Fibroblast of skin of left quadriceps (primary cell): Measurements from ENCODE around the gene DNMT3B.
"Not testable (repeated sequence)": the region's sequence is repeated elsewhere in the genome, so short reads cannot be mapped to it uniquely, and the experiment has no call there.

Experiments
- DNase-seq, 2 experiments: peaks; one replicate each; pipeline ENCODE4 v3.0.0-alpha.2; 2013; ENCODE audit warnings: low read depth in 2 of 2

Gene DNMT3B

DNA sequence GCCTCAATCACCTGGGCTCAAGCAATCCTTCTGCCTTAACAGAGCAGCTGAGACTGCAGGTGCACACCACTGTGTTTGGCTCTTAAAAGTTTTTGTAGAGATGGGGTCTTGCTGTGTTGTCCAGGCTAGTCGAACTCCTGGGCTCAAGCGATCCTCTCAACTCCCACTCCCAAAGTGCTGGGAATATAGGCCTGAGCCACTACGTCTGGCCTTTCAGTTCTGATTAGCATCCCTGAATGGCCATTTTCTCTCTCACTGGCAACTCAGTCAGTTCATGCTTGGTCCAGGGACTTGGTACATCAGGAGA, 28.5 kb downstream of the DNMT3B start:
- no peak for DNase-seq

DNA sequence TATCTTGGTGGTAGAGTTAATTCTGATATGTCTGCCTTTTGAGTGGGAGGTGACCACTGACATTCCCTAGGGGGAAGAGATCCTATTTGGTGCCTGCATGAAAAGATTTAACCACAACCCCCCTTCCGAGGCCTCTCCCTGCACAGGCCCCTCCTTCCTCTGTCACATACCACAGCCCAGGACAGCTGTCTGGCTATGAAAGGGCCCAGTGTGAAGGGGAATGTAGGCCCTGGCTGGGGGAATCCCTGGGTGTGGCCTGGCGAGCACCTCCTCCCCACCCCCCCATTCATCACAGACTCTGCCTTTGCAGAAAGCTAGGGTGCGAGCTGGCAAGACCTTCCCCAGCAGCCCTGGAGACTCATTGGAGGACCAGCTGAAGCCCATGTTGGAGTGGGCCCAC, 30.1 kb downstream of the DNMT3B start:
- DNase-seq = peak; percentile 5 to 7

DNA sequence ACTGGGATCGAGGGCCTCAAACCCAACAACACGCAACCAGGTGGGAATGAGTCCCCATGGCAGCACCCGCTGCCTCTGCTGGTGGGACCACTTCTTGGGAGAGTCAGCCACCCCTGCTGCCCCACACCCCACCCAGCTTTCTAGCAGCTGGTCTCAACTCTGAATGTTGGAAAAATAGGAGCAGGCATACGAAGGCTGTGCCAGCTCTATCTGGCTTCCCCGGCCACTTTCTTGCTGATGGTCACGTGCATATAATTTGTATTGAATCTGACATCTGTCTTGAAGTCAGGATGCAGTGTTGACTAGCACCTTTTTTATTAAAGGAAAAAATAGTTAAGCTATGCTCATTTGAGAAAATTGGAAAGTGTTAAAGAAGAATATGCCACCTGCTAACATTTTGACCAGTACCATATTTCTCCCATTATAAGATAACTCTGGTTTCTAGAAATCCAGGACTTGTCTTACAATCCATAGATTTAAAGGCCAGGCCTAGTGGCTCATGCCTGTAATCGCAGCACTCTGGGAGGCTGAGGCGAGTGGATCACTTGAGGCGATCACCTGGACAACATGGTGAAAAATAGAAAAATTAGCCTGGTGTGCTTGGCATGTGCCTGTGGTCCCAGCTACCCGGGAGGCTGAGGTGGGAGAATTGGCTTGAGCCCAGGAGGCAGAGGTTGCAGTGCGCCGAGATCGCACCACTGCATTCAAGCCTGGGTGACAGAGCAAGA, 30.7 kb downstream of the DNMT3B start:
- DNase-seq = no peak

DNA sequence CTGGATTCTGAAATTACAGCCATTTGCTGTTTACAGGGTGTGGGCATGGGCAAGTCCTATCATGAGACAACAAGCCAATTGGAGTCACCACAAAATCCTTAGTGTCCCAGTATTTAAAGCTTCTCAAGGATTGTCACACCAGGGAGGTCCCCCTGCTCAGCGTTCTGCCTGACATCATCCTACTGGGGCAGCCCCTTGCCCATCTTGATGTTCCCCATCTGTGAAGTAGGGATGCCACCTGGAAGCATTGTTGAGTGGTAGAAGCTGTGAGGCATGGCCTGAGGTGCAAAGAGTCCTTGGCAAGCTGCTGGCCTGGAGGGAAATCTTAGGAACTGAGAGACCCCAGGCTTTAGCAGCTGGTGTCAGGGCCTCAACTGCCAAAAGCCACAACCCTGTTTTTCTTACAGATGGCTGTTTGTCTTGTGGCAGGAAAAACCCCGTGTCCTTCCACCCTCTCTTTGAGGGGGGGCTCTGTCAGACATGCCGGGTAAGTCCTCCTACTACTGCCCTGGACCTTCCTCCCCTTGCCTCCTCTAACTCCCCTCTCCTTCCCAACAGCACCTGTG, 34.3 kb downstream of the DNMT3B start:
- DNase-seq = no peak

DNA sequence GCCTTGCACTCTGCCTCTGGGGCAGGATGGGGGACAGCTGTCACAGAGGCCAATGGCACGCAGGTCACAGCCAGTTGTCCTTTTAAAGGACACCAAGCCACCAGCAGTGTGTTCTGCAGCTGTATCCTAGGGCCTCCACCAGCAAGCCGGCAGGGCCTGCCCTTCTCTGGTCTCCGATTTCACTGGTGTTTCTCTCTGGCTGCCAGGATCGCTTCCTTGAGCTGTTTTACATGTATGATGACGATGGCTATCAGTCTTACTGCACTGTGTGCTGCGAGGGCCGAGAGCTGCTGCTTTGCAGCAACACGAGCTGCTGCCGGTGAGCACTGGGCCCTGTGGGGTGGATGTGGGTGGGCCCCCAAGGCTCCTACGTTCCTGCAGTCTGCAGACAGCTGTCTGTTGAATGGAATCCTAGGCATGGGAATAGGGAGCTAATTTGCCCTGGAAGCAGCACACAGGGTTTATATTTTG, 34.8 kb downstream of the DNMT3B start:
- no peak for DNase-seq

DNA sequence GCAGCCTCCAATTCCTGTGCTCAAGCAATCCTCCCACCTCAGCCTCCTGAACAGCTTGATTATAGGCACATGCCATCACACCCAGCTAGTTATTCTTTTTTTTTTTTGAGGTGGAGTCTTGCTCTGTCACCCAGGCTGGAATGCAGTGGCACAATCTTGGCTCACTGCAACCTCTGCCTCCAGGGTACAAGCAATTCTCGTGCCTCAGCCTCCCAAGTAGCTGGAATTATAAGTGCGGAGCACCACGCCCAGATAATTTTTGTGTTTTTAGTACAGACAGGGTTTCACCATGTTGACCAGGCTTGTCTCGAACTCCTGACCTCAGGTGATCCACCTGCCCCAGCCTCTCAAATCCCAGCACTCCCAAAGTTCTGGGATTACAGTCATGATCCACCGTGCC, 35.4 kb downstream of the DNMT3B start:
- DNase-seq = not testable (repeated sequence)

DNA sequence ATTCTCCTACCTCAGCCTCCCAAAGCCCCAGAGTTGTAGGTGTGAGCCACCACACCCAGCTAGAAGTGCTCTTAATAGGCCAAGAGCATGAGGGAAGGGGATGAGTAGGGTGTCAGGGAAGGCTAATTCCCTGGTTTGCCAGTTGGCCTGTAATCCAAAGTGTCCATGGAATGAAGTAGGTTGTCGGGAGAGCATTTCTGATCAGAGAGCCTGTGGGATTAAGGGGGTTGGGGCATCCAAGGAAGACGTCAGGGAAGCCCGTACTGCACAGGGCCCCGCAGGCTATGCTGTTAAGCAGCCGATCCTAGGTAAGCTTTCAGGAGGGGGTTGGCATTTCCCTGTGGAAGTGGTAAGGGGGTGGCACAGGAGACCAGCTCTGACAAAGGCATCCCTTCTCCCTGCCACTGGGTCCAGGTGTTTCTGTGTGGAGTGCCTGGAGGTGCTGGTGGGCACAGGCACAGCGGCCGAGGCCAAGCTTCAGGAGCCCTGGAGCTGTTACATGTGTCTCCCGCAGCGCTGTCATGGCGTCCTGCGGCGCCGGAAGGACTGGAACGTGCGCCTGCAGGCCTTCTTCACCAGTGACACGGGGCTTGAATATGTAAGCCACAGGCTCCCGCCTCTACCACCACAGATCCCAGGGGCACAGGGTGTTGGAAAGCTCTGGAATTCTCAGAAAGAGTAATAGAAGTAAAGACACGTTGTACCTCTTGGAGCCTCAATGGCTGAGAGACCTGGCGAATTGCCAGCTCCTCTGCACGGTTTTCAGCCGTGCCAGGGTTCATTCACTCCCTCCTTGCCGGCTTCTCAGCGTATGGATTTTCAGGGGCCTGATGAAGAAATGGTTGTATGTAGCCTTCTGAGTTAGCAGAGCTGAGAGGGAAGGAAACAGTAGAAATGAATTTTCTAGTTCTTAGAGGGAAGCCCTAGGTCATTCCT, 36.1 kb downstream of the DNMT3B start:
- DNase-seq = no peak

DNA sequence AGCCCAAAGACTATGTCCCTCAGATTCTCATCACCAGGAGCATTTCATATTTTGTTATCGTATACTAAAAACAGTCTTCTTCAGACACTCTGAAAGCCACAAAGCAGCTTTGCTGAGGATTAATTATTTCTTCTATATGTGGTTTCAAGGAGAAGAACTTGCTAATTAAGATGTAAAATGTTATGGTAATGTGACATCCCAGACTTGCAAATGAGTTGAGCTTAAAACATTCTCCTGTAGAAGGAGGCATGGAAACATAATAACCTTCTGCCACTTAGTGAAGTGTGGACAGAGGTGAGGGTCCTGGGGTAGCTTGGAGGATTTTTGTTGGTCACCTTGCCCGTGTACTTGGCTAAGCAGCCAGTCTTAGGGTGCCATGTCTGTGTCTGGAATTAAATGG, 40.9 kb downstream of the DNMT3B start:
- no peak for DNase-seq

DNA sequence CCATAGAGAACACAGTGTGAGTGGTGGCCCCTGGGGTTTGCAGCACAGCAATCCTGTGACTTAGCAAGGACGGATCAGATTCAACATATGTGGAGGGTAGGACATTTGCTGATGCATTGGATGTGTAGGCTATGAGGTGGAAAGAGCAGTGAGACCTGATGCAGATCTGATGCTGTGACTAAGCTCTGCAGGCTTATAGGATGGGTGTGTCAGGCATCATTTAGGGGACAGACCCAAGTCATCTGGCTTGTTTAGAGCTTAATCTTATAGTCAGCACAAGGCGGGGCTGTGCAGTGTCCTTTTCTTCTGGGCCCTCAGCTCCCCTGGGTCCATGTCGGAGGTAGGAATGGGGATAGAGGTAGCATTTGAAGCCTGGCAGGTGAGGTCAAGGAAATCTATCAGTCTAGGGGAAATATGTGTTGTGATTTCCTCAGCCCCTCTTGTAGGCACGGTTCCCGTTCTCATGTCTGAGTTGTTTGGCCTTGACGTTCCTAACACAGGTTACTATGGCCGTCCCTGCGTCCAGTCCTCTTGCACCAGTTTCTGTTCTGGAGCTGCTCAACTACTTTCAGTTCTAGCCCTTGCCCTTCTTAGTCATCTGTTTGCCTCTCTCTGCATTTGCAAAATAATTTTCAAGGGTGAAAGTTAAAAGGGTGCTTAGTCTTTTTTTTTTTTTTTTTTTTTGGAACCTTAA, 42.0 kb downstream of the DNMT3B start:
- DNase-seq = no peak

DNA sequence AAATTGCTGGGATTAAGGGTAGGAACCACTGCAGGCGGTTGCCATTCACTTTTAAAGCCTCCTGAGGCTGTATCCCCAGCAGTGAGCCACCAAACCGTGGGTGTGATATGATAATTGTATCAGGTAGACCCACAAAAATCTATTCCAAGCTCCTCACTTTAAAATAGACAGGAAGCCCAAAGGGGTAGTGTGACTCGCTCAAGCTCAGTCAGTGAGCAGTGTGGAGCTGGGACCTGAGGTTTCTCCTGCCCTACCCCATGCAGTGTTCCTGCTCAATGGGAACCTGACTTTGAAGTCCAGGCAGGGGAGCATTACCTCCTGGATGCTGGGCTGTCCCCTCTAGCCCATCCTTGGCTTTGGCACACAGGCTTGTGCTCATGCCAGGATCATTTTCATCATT, 42.6 kb downstream of the DNMT3B start:
- no peak for DNase-seq

DNA sequence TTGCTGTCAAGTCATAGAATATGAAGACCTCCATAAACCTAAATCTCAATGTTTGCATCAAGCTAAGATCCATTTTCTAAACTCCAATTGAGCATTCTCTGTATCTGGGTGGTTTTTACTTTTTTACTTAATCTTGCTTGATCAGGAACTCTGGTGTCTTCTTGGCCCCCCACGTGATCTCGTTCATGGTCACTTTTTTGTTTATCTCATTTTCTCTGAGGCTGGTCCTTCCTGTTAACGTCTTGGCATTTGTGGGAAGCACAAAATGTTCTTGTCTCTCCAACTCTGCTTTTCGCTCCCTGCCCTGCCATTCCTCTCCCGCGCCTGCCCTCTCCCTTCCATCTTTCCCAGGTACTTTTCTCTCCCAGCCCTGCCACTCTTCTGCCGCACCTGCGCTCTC, 43.5 kb downstream of the DNMT3B start:
- DNase-seq = no peak

DNA sequence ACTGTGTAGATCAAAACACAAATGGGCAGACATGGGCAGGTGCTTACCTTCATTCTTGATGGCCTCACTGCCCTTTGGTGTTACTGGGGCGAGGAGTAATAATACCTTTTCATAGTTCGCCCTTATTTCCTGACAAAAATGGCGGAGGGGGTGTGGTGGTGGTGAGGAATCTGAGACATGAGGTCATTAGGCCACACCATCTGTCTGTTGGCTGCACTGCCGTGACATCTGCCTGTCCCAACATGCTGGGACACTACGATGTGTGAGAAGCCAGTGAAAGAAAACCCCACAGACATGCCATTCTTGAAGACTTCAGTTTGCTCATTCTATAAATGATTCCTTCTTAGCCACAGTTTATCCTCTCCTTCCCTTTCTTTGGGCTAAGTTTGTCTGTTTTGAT, 44.2 kb downstream of the DNMT3B start:
- no peak for DNase-seq

DNA sequence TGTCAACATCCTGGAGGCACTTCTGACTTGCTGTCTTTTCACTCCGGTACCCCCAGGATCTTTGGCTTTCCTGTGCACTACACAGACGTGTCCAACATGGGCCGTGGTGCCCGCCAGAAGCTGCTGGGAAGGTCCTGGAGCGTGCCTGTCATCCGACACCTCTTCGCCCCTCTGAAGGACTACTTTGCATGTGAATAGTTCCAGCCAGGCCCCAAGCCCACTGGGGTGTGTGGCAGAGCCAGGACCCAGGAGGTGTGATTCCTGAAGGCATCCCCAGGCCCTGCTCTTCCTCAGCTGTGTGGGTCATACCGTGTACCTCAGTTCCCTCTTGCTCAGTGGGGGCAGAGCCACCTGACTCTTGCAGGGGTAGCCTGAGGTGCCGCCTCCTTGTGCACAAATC, 45.5 kb downstream of the DNMT3B start:
- DNase-seq = no peak

DNA sequence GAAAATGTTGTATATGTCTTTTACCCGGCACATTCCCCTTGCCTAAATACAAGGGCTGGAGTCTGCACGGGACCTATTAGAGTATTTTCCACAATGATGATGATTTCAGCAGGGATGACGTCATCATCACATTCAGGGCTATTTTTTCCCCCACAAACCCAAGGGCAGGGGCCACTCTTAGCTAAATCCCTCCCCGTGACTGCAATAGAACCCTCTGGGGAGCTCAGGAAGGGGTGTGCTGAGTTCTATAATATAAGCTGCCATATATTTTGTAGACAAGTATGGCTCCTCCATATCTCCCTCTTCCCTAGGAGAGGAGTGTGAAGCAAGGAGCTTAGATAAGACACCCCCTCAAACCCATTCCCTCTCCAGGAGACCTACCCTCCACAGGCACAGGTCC, 46.3 kb downstream of the DNMT3B start:
- DNase-seq = no peak

DNA sequence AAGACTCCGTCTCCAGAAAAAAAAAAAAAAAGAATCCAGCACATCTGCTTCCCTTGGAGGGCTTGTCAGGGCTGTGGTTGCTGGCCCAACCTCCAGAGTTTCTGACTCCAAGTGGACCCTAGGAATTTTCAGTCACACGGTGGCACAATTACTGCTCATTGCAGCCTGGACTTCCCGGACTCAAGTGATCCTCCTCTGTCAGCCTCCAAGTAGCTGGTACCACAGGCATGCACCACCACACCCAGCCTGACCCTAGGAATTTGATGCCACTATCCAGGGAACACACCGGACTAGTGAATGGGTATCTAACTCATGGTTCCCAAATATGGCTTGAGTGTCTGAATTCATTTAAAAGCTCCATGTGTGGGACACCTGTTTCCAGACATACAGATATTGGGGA, 47.7 kb downstream of the DNMT3B start:
- DNase-seq = no peak

DNA sequence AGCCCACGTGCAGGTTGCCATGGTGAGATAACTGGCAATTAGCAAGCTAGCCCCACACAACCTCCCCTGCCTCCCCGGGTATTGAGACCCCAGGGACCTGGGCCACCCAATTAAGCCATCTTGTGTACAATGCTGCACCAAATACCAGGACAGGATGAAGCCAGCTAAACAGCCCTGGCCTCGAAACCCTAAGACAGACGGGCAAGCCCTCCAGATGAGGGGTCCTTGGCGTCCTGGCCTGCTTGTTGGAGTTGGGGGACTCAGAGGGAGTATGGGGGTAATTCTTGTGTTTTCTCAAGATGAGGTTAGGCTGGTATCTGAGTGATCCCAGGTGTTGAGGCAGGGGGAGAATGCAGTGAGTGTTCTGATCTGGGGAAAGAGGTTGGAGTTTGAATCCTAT, 48.8 kb downstream of the DNMT3B start:
- no peak for DNase-seq

DNA sequence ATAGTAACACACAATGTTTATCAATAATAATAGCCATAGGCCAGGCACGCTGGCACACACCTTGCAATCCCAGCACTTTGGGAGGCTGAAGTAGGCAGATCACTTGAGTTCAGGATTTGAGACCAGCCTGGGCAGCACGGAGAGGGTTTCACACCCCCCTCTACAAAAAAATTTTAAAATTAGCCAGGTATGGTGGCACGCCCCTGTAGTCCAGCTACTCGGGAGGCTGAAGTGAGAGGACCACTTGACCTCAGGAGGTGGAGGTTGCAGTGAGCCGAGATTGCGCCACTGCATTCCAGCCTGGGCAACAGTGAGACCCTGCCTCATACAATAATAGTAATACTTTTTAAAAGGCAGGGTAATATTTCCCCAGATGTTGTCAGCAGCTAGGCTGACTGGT, 49.7 kb downstream of the DNMT3B start:
- no peak for DNase-seq

DNA sequence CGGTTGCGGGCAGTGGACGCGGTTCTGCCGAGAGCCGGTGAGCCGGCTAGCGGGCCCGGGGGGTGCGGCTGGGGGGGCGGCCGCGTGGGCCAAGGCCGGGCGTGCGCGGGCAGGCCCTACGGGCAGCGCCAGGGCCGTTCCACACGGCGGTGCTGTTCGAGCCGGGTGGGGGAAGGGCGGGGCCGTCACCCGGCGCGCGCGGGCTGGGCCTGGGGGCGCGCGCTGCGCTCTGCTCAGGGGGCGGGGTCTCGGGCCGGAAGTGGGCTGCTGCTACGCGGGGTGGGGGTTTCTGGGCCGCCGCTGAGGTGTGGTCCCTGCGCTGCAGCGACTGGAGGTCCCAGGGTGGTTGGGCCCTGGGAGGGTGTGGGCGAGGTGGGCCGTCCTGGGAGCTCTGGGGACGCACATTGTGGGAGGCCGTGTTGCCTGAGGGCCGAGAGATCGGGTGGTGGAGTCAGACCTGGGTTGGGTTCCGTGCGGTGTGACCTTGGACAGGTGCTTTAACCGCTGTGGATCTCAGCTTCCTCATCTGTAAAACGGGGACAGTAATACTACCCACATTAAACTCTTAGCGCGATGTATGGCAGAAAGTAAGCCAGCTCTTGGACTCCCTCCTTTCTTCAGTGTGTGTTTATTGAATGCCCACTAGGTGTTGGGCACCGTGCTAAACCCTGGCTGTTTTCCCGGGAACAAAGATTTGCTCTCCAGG, 58.0 kb downstream of the DNMT3B start:
- DNase-seq = peak; percentile 32 to 35

DNA sequence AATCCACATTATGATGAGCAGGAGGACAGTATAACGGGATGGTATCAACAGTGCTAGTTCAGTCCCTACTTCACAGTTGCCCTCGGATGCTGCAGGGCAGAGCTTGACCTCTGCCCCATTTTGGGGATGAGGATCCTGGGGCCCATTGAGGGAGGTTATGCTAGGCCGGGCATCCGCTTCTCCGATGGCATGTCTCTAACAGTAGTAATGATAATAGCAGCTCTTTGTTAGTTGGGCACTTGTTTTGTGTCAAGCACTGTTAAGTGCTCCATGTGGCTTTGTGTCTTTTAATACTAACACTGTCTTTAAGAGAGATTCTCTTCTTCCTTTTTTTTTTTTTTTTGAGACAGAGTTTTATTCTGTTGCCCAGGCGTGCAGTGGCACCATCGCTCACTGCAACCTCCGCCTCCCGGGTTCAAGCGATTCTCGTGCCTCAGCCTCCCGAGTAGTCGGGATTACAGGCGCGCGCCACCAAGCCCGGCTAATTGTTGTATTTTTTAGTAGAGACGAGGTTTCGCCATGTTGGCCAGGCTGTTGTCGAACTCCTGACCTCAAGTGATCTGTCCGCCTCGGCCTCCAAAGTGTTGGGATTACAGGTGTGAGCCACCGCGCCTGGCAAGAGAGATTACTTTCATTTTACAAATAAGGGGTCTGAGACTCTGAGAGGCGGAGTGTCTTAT, 58.7 kb downstream of the DNMT3B start:
- no peak for DNase-seq

DNA sequence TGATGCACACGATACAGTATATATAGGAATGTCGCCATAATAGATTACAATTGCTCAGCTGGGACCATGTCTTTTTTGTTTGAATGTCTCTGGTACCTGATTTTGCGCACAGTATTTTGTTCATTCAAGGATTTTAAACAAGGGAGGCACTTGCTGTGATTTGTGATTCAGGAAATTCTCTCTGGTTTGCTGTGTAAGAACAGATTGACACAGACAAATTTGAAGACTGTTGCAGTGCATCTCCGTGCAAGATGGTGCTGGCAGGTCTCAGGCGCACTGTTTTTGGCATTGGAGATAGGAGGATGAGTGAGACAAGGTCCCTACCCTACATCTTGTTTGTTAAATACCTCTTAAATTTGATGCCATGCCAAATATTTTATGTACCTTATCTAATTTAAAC, 60.0 kb downstream of the DNMT3B start:
- no peak for DNase-seq

DNA sequence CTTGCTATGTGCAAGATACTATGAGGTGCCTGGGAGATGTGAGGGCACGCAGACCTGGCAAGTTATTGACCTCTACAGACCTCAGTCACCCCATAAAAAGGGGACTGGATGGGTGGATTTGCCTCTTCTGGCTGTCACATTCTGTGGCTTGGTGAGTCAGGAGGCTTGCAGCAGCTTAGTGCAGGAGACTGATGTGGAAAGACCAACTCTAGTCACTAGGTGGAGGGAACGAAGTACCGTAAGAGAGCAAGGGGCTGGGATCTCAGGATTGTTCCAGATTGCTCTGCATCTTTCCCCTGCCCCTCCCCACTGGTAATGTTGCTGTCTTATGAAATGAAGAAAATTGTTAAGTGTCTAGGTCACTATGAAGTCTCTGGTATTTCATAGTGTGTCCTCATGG, 60.9 kb downstream of the DNMT3B start:
- peak; percentile 50 to 52 for DNase-seq
